OCI-LY1 (cell line): ENCODE data around the gene PRM2.

Experiments
- CTCF ChIP-seq: fragments of 200-600 bp; sonication (generic), shearing (Covaris generic); IDR thresholded peaks from 2 replicates; pipeline ENCODE4 v1.5.1; 2017; ENCODE audit warnings: mild to moderate bottlenecking, antibody characterized with exemption, low read length, moderate library complexity, mixed read lengths
- EZH2 ChIP-seq: fragments of 200-600 bp; sonication (generic), shearing (Covaris generic); IDR thresholded peaks from 2 replicates; pipeline ENCODE4 v1.8.0; 2017; ENCODE audit warnings: borderline replicate concordance, mixed run types, mild to moderate bottlenecking, antibody characterized with exemption, low read length, moderate library complexity, mixed read lengths

GRCh38 chr16:11289202-11289601 is 12.9 kb upstream of the PRM2 start:
- TF ChIP-seq CTCF (no peak), EZH2 (no peak)
